ENCODE measurements around the gene MME. TPM values are rescaled to one million over a fixed set of nuclear protein-coding genes. Genes with fewer than 3 reads are reported as not detected.

Gene MME
- total and polyA plus RNA-seq, 2 of the 4 experiments (the other 2 are of a cell fraction) = 11.7 to 22.8 TPM

- Histone ChIP-seq H3K27ac (ENCODE audit: insufficient read depth, low read length) (no peak overlapping the region), H2AK5ac (ENCODE audit: low read depth, low read length) (no peak overlapping the region), H2BK15ac (ENCODE audit: low read depth, low read length) (no peak overlapping the region), H2BK20ac (ENCODE audit: low read depth, low read length) (no peak overlapping the region), H3K4ac (ENCODE audit: low read depth, low read length) (no peak overlapping the region), H2BK5ac (ENCODE audit: low read depth, low read length, poor library complexity, severe bottlenecking) (peak overlapping the region; percentile 62), H3K4me2 (ENCODE audit: low read depth, low read length) (no peak overlapping the region; the same call in 1 of the 2 replicates), H3K18ac (ENCODE audit: low read depth, low read length) (no peak overlapping the region), H3K14ac (replicated peaks; ENCODE audit: low read depth, low read length) (no peak overlapping the region), H3K4me1 (ENCODE audit: control insufficient read depth, insufficient read depth, low read length) (0 out of 2 replicates have a peak, but pooled peaks cover 2% of the 10 kb centered on the region), H3K9me1 (ENCODE audit: insufficient read depth, low read length) (no peaks in the 10 kb centered on the region), H4K5ac (ENCODE audit: low read depth, low read length) (no peak overlapping the region), H3K56ac (ENCODE audit: extremely low read depth, insufficient read depth, low read length) (no peak overlapping the region), H3K23ac (ENCODE audit: low read depth, low read length) (no peak overlapping the region), H3K4me3 (ENCODE audit: insufficient read depth, low read depth, low read length) (no peak overlapping the region), H2BK120ac (ENCODE audit: low read depth, low read length) (no peak overlapping the region), H3K27me3 (ENCODE audit: control insufficient read depth, insufficient read depth, low read length) (no peaks in the 10 kb centered on the region), H3K36me3 (ENCODE audit: control insufficient read depth, insufficient read depth, low read length) (no peaks in the 10 kb centered on the region), H4K20me1 (ENCODE audit: insufficient read depth, low read length) (no peaks in the 10 kb centered on the region), H4K91ac (ENCODE audit: insufficient read depth, low read depth, low read length) (no peak overlapping the region), H3K9ac (ENCODE audit: low read depth, low read length) (no peak overlapping the region), H3K9me3 (ENCODE audit: control insufficient read depth, insufficient read depth, low read length) (no peaks in the 10 kb centered on the region), H3K79me1 (ENCODE audit: low read depth in 1 of 2, low read length in 2 of 2) (no peaks in the 10 kb centered on the region), H4K8ac (ENCODE audit: low read depth in 2 of 2, low read length in 2 of 2) (no peak overlapping the region), H2AK9ac (replicated peaks; ENCODE audit: low read depth, low read length, poor library complexity) (no peak overlapping the region), H2AFZ (replicated peaks; ENCODE audit: low read length, poor library complexity) (no peak overlapping the region)
- dilution Hi-C loops (cut with HindIII; ENCODE audit: low sequenced_read_pairs, unreplicated experiment) = no loop called here
- peak; percentile 70 for ATAC-seq (ENCODE audit: low read depth)
- in situ Hi-C loops (cut with MboI; ENCODE audit: low sequenced_read_pairs) = no loop called here
- POLR2A ChIA-PET (ENCODE audit: unreplicated experiment) = no interaction called here
- CTCF ChIA-PET = interaction anchor here (0.7 to 1.0 kb wide), 3 partner anchors 9 to 11 kb away, joined by 3 read pairs; no protein-coding TSS in a partner anchor
- intact Hi-C loops (cut with micrococcal nuclease) = no loop called here
- TF ChIP-seq MAFK (IDR thresholded peaks at IDR 0.05; ENCODE audit: low read depth, low read length) (no peak), ELK1 (IDR thresholded peaks at IDR 0.05; ENCODE audit: borderline replicate concordance, low read depth, low read length) (no peak), RFX5 (IDR thresholded peaks at IDR 0.05; ENCODE audit: low read depth, low read length) (no peak), NFE2L2 (IDR thresholded peaks at IDR 0.05; ENCODE audit: low read depth, low read length) (no peak), MAZ (IDR thresholded peaks at IDR 0.05; ENCODE audit: borderline replicate concordance, low read depth, low read length) (no peak), FOS (IDR thresholded peaks at IDR 0.05; ENCODE audit: low read depth, low read length) (no peak), POLR2A (IDR thresholded peaks at IDR 0.05; ENCODE audit: low read depth, low read length) (no peak), CHD1 (IDR thresholded peaks at IDR 0.05; ENCODE audit: low read depth, low read length) (no peak), RCOR1 (IDR thresholded peaks at IDR 0.05; ENCODE audit: insufficient replicate concordance, low read length) (no peak)
- peak; percentile 57 for DNase-seq
- no TSS peak for BruUV-seq (replicated peaks)
Measured at GRCh38 chr3:155032918-155033317, 47.2 kb upstream of the MME start.
